Measurements from ENCODE around the gene PCNP.
"Not testable (repeated sequence)": the region's sequence is repeated elsewhere in the genome, so short reads cannot be mapped to it uniquely, and the experiment has no call there.

The PCNP gene

GRCh38 chr3:101548527-101549105, 25.4 kb upstream of the PCNP start:
- Mint-ChIP-seq H3K4me3 (no peak overlapping the region), H3K9me3 (no peaks in the 10 kb centered on the region), H3K27me3 (no peaks in the 10 kb centered on the region), H3K4me1 (peaks cover 4% of the 10 kb centered on the region), H3K27ac (no peak overlapping the region), H3K36me3 (no peaks in the 10 kb centered on the region)
- no peak for ATAC-seq (ENCODE audit: low read depth)
- no peak for DNase-seq (ENCODE audit: low spot score in 2 of 2)

GRCh38 chr3:101549473-101549872, 24.5 kb upstream of the PCNP start:
- Mint-ChIP-seq H3K4me3 (no peak overlapping the region), H3K36me3 (no peaks in the 10 kb centered on the region), H3K4me1 (peaks cover 4% of the 10 kb centered on the region), H3K27ac (no peak overlapping the region), H3K9me3 (no peaks in the 10 kb centered on the region), H3K27me3 (no peaks in the 10 kb centered on the region)
- DNase-seq (ENCODE audit: low spot score in 2 of 2) = no peak
- no peak for ATAC-seq (ENCODE audit: low read depth)

- not testable (repeated sequence) for H3K27me3 Mint-ChIP-seq; H3K9me3 Mint-ChIP-seq; H3K4me1 Mint-ChIP-seq; H3K27ac Mint-ChIP-seq; DNase-seq (ENCODE audit: low spot score in 2 of 2); H3K36me3 Mint-ChIP-seq; ATAC-seq (ENCODE audit: low read depth); H3K4me3 Mint-ChIP-seq
Observed at GRCh38 chr3:101551359-101552081, 22.5 kb upstream of the PCNP start.

GRCh38 chr3:101553381-101553780, 20.6 kb upstream of the PCNP start:
- not testable (repeated sequence) for H3K4me1 Mint-ChIP-seq; H3K4me3 Mint-ChIP-seq; H3K27me3 Mint-ChIP-seq; H3K27ac Mint-ChIP-seq; H3K36me3 Mint-ChIP-seq; DNase-seq (ENCODE audit: low spot score in 2 of 2); H3K9me3 Mint-ChIP-seq; ATAC-seq (ENCODE audit: low read depth)

GRCh38 chr3:101556064-101556463, 17.9 kb upstream of the PCNP start:
- no peak overlapping the region for H3K4me3 Mint-ChIP-seq
- DNase-seq (ENCODE audit: low spot score in 2 of 2) = no peak
- peaks cover 4% of the 10 kb centered on the region for H3K4me1 Mint-ChIP-seq
- peaks cover 6% of the 10 kb centered on the region for H3K27me3 Mint-ChIP-seq
- no peak for ATAC-seq (ENCODE audit: low read depth)
- H3K9me3 Mint-ChIP-seq = no peaks in the 10 kb centered on the region
- no peak overlapping the region for H3K27ac Mint-ChIP-seq
- H3K36me3 Mint-ChIP-seq = no peaks in the 10 kb centered on the region

- Mint-ChIP-seq H3K36me3 (peaks cover 16% of the 10 kb centered on the region), H3K4me3 (peak within 1 kb of the TSS; percentile 98), H3K9me3 (no peaks in the 10 kb centered on the region), H3K4me1 (peaks cover 17% of the 10 kb centered on the region), H3K27ac (peak within 1 kb of the TSS; percentile 94), H3K27me3 (peaks cover 3% of the 10 kb centered on the region)
- ATAC-seq (ENCODE audit: low read depth) = peak; percentile 97
- peak; percentile 87 to 88 for DNase-seq (ENCODE audit: low spot score in 2 of 2)
Observed at GRCh38 chr3:101561630-101562328, 12.2 kb upstream of the PCNP start, which contains the start of gene TRMT10C. Gene TRMT10C, plus strand, starts transcription at chr3:101561868. Its CDS starts 2,914 bp downstream, at chr3:101564782.

- Mint-ChIP-seq H3K4me1 (peaks cover 15% of the 10 kb centered on the region), H3K36me3 (peaks cover 21% of the 10 kb centered on the region), H3K4me3 (no peak overlapping the region), H3K27me3 (no peaks in the 10 kb centered on the region), H3K9me3 (no peaks in the 10 kb centered on the region), H3K27ac (no peak overlapping the region)
- ATAC-seq (ENCODE audit: low read depth) (no peak), DNase-seq (ENCODE audit: low spot score in 2 of 2) (no peak)
Observed at GRCh38 chr3:101567528-101568317, 6.3 kb upstream of the PCNP start.

GRCh38 chr3:101571028-101571895, 2.7 kb upstream of the PCNP start:
- Mint-ChIP-seq H3K36me3 (peaks cover 8% of the 10 kb centered on the region), H3K4me3 (no peak overlapping the region), H3K27ac (no peak overlapping the region), H3K4me1 (peaks cover 13% of the 10 kb centered on the region), H3K27me3 (no peaks in the 10 kb centered on the region), H3K9me3 (no peaks in the 10 kb centered on the region)
- ATAC-seq (ENCODE audit: low read depth) (no peak), DNase-seq (ENCODE audit: low spot score in 2 of 2) (no peak)

GRCh38 chr3:101574388-101575112, 570 bp downstream of the PCNP start:
- H3K27me3 Mint-ChIP-seq = no peaks in the 10 kb centered on the region
- DNase-seq (ENCODE audit: low spot score in 2 of 2) (peak in 1 of 2 donors; percentile 74), ATAC-seq (ENCODE audit: low read depth) (peak; percentile 50)
- no peaks in the 10 kb centered on the region for H3K9me3 Mint-ChIP-seq
- H3K4me3 Mint-ChIP-seq = peak overlapping the region; percentile 93
- H3K4me1 Mint-ChIP-seq = peaks cover 23% of the 10 kb centered on the region
- H3K36me3 Mint-ChIP-seq = peaks cover 5% of the 10 kb centered on the region
- H3K27ac Mint-ChIP-seq = peak overlapping the region; percentile 97

GRCh38 chr3:101577286-101577685, 3.3 kb downstream of the PCNP start:
- peak overlapping the region; percentile 11 for H3K4me3 Mint-ChIP-seq
- H3K36me3 Mint-ChIP-seq = peaks cover 10% of the 10 kb centered on the region
- H3K4me1 Mint-ChIP-seq = peaks cover 25% of the 10 kb centered on the region
- H3K27ac Mint-ChIP-seq = peak overlapping the region; percentile 53
- DNase-seq (ENCODE audit: low spot score in 2 of 2) (peak in 1 of 2 donors; percentile 19), ATAC-seq (ENCODE audit: low read depth) (peak; percentile 7)
- H3K27me3 Mint-ChIP-seq = no peaks in the 10 kb centered on the region
- no peaks in the 10 kb centered on the region for H3K9me3 Mint-ChIP-seq

GRCh38 chr3:101588616-101589015, 14.6 kb downstream of the PCNP start:
- Mint-ChIP-seq H3K36me3 (peaks cover 21% of the 10 kb centered on the region), H3K27ac (no peak overlapping the region), H3K9me3 (no peaks in the 10 kb centered on the region), H3K4me3 (no peak overlapping the region), H3K4me1 (peaks cover 11% of the 10 kb centered on the region), H3K27me3 (no peaks in the 10 kb centered on the region)
- DNase-seq (ENCODE audit: low spot score in 2 of 2) (no peak), ATAC-seq (ENCODE audit: low read depth) (no peak)

GRCh38 chr3:101591071-101591470, 17.1 kb downstream of the PCNP start:
- H3K27me3 Mint-ChIP-seq = no peaks in the 10 kb centered on the region
- H3K4me1 Mint-ChIP-seq = peaks cover 9% of the 10 kb centered on the region
- no peak overlapping the region for H3K4me3 Mint-ChIP-seq
- H3K9me3 Mint-ChIP-seq = no peaks in the 10 kb centered on the region
- DNase-seq (ENCODE audit: low spot score in 2 of 2) = no peak
- ATAC-seq (ENCODE audit: low read depth) = no peak
- peak overlapping the region; percentile 58 for H3K27ac Mint-ChIP-seq
- peaks cover 18% of the 10 kb centered on the region for H3K36me3 Mint-ChIP-seq

Measured in memory B cell (primary cell).